Trophoblast cell (in vitro differentiated cells and primary cell): ENCODE measurements around the gene ARHGAP30.

ENCODE experiments used
- DNase-seq, 2 donors: peaks; one replicate each; pipeline ENCODE4 v3.0.0-alpha.2; 2016
- H2AFZ ChIP-seq: 2 replicates; pipeline ENCODE4 v1.6.1; 2013; ENCODE audit warnings: low read length, moderate library complexity, mild to moderate bottlenecking; ENCODE audit not compliant: insufficient read depth, poor library complexity
- H2AK5ac ChIP-seq: 2 replicates; pipeline ENCODE4 v1.6.1; 2013; ENCODE audit warnings: mild to moderate bottlenecking, low read length
- H2BK120ac ChIP-seq: 2 replicates; pipeline ENCODE4 v1.6.1; 2013; ENCODE audit warnings: low read length, mild to moderate bottlenecking, moderate library complexity; ENCODE audit not compliant: insufficient read depth, poor library complexity
- H2BK12ac ChIP-seq: 2 replicates; pipeline ENCODE4 v1.6.1; 2013; ENCODE audit warnings: mild to moderate bottlenecking, low read length, moderate library complexity
- H2BK5ac ChIP-seq: 2 replicates; pipeline ENCODE4 v1.6.1; 2013; ENCODE audit warnings: low read length, low read depth, moderate library complexity, mild to moderate bottlenecking; ENCODE audit not compliant: poor library complexity
- H3K14ac ChIP-seq: 2 replicates; pipeline ENCODE4 v1.6.1; 2013; ENCODE audit warnings: mild to moderate bottlenecking, low read length
- H3K18ac ChIP-seq: 2 replicates; pipeline ENCODE4 v1.6.1; 2013; ENCODE audit warnings: mild to moderate bottlenecking, low read length
- H3K23ac ChIP-seq: 2 replicates; pipeline ENCODE4 v1.6.1; 2013; ENCODE audit warnings: low read length
- H3K27ac ChIP-seq: 2 replicates; pipeline ENCODE4 v1.5.1; 2013; ENCODE audit warnings: low read depth, mild to moderate bottlenecking, inconsistent platforms, low read length, moderate library complexity
- H3K27me3 ChIP-seq: 2 replicates; pipeline ENCODE4 v1.6.1; 2013; ENCODE audit warnings: inconsistent platforms, mild to moderate bottlenecking, low read length, moderate library complexity; ENCODE audit not compliant: insufficient read depth
- H3K36me3 ChIP-seq, 2 experiments: 1 replicate in 1 of 2; 2 replicates in 1 of 2; pipeline ENCODE4 v1.6.1; 2013; ENCODE audit warnings: low read length in 2 of 2, mild to moderate bottlenecking in 2 of 2, moderate library complexity in 1 of 2; ENCODE audit not compliant: insufficient read depth in 2 of 2, control insufficient read depth in 1 of 2
- H3K4ac ChIP-seq: 2 replicates; pipeline ENCODE4 v1.6.1; 2013; ENCODE audit warnings: low read depth, mild to moderate bottlenecking, low read length, moderate library complexity
- H3K4me1 ChIP-seq, 2 experiments: 1 replicate in 1 of 2; 2 replicates in 1 of 2; pipeline ENCODE4 v1.6.1; 2013; ENCODE audit warnings: low read length in 2 of 2, mild to moderate bottlenecking in 2 of 2, moderate library complexity in 1 of 2; ENCODE audit not compliant: insufficient read depth in 2 of 2, control insufficient read depth in 1 of 2
- H3K4me2 ChIP-seq: 2 replicates; pipeline ENCODE4 v1.6.1; 2013; ENCODE audit warnings: inconsistent platforms, mild to moderate bottlenecking, low read length, moderate library complexity
- H3K4me3 ChIP-seq: 2 replicates; pipeline ENCODE4 v1.5.1; 2013; ENCODE audit warnings: mild to moderate bottlenecking, low read depth, low read length, inconsistent platforms
- H3K79me1 ChIP-seq: one replicate; pipeline ENCODE4 v1.6.1; 2013; ENCODE audit warnings: low read length
- H3K79me2 ChIP-seq: 2 replicates; pipeline ENCODE4 v1.6.1; 2013; ENCODE audit warnings: low read length, mild to moderate bottlenecking; ENCODE audit not compliant: control insufficient read depth, insufficient read depth, poor library complexity
- H3K9ac ChIP-seq: 2 replicates; pipeline ENCODE4 v1.6.1; 2013; ENCODE audit warnings: mild to moderate bottlenecking, low read length
- H3K9me3 ChIP-seq: 2 replicates; pipeline ENCODE4 v1.6.1; 2013; ENCODE audit warnings: low read depth, mild to moderate bottlenecking, control low read depth, inconsistent platforms, low read length; ENCODE audit not compliant: insufficient read depth
- H4K12ac ChIP-seq: 2 replicates; pipeline ENCODE4 v1.6.1; 2013; ENCODE audit warnings: low read depth, mild to moderate bottlenecking, low read length, moderate library complexity
- H4K8ac ChIP-seq: 2 replicates; pipeline ENCODE4 v1.6.1; 2013; ENCODE audit warnings: low read depth, mild to moderate bottlenecking, low read length, moderate library complexity
- H4K91ac ChIP-seq: one replicate; pipeline ENCODE4 v1.6.1; 2013; ENCODE audit warnings: low read depth, mild to moderate bottlenecking, low read length, moderate library complexity
- WGBS: extraction: QIAGEN DNeasy Blood & Tissue Kit; methylation state at CpG from one replicate; pipeline ENCODE4 v1.1.7; 2013; ENCODE audit warnings: missing lambda C conversion rate; ENCODE audit not compliant: insufficient read length, insufficient coverage; ENCODE audit errors: extremely low coverage; 5-methylcytosine and 5-hydroxymethylcytosine counted together

ARHGAP30 gene

GRCh38 chr1:161072751-161073449 is 3.2 kb upstream of the ARHGAP30 start:
- Histone ChIP-seq H4K12ac (peak overlapping the region; percentile 1), H4K8ac (peak overlapping the region; percentile 25), H2BK120ac (peak overlapping the region; percentile 39), H3K4me2 (no peak overlapping the region), H2BK12ac (peak overlapping the region; percentile 50), H3K4me1 (peaks cover 12 to 24% of the 10 kb centered on the region in 2 experiments), H3K4ac (no peak overlapping the region), H3K9me3 (peaks cover 2% of the 10 kb centered on the region), H3K14ac (peak overlapping the region; percentile 27), H3K79me1 (peaks cover 12% of the 10 kb centered on the region), H4K91ac (peak overlapping the region; percentile 52), H2AFZ (no peak overlapping the region), H2AK5ac (peak overlapping the region; percentile 45), H3K23ac (no peak overlapping the region), H3K36me3 (peaks cover 23 to 25% of the 10 kb centered on the region in 2 experiments), H3K27me3 (no peaks in the 10 kb centered on the region), H3K79me2 (no peaks in the 10 kb centered on the region), H3K27ac (no peak overlapping the region), H3K18ac (peak overlapping the region; percentile 22), H3K9ac (no peak overlapping the region), H3K4me3 (no peak overlapping the region), H2BK5ac (no peak overlapping the region)
- no peak for DNase-seq
- no CpG with 5 or more reads among the region's 19 CpGs for WGBS

GRCh38 chr1:161071886-161072371 is 2.2 kb upstream of the ARHGAP30 start:
- H2BK5ac ChIP-seq = peak overlapping the region; percentile 0
- H2AK5ac ChIP-seq = peak overlapping the region; percentile 75
- H2BK120ac ChIP-seq = peak overlapping the region; percentile 1
- no peak overlapping the region for H3K27ac ChIP-seq
- peak overlapping the region; percentile 6 for H3K14ac ChIP-seq
- no peak overlapping the region for H3K23ac ChIP-seq
- H3K4me1 ChIP-seq = peaks cover 12 to 24% of the 10 kb centered on the region in 2 experiments
- H3K18ac ChIP-seq = no peak overlapping the region
- no peak overlapping the region for H4K12ac ChIP-seq
- H3K79me1 ChIP-seq = peaks cover 12% of the 10 kb centered on the region
- peak overlapping the region; percentile 52 for H4K91ac ChIP-seq
- no peak overlapping the region for H3K4me2 ChIP-seq
- H3K36me3 ChIP-seq = peaks cover 18 to 20% of the 10 kb centered on the region in 2 experiments
- peak overlapping the region; percentile 27 for H2AFZ ChIP-seq
- H3K79me2 ChIP-seq = no peaks in the 10 kb centered on the region
- peak overlapping the region; percentile 48 for H4K8ac ChIP-seq
- no CpG with 5 or more reads among the region's 9 CpGs for WGBS
- H2BK12ac ChIP-seq = peak overlapping the region; percentile 80
- no peaks in the 10 kb centered on the region for H3K9me3 ChIP-seq
- H3K4me3 ChIP-seq = no peak overlapping the region
- DNase-seq = peak; percentile 93 to 94
- no peaks in the 10 kb centered on the region for H3K27me3 ChIP-seq
- H3K9ac ChIP-seq = no peak overlapping the region
- H3K4ac ChIP-seq = peak overlapping the region; percentile 16

- H2BK120ac ChIP-seq = no peak overlapping the region
- H3K79me2 ChIP-seq = no peaks in the 10 kb centered on the region
- H3K9me3 ChIP-seq = no peaks in the 10 kb centered on the region
- no peak overlapping the region for H3K4me2 ChIP-seq
- H4K8ac ChIP-seq = no peak overlapping the region
- peaks cover 12 to 24% of the 10 kb centered on the region in 2 experiments for H3K4me1 ChIP-seq
- H3K27ac ChIP-seq = peak overlapping the region; percentile 9
- no peak overlapping the region for H3K9ac ChIP-seq
- peak overlapping the region; percentile 43 for H2BK5ac ChIP-seq
- H3K14ac ChIP-seq = no peak overlapping the region
- H3K4ac ChIP-seq = no peak overlapping the region
- no peak overlapping the region for H3K4me3 ChIP-seq
- no CpG with 5 or more reads among the region's 4 CpGs for WGBS
- H4K91ac ChIP-seq = peak overlapping the region; percentile 68
- DNase-seq = no peak
- no peaks in the 10 kb centered on the region for H3K27me3 ChIP-seq
- no peak overlapping the region for H3K18ac ChIP-seq
- no peak overlapping the region for H2AK5ac ChIP-seq
- no peak overlapping the region for H2AFZ ChIP-seq
- H3K36me3 ChIP-seq = peaks cover 16 to 20% of the 10 kb centered on the region in 2 experiments
- no peak overlapping the region for H3K23ac ChIP-seq
- H3K79me1 ChIP-seq = peaks cover 12% of the 10 kb centered on the region
- H4K12ac ChIP-seq = no peak overlapping the region
- no peak overlapping the region for H2BK12ac ChIP-seq
Measured at GRCh38 chr1:161070761-161071160, 1.1 kb upstream of the ARHGAP30 start.

GRCh38 chr1:161069241-161069640 is 450 bp downstream of the ARHGAP30 start:
- peaks cover 11 to 15% of the 10 kb centered on the region in 2 experiments for H3K36me3 ChIP-seq
- H3K79me1 ChIP-seq = peaks cover 6% of the 10 kb centered on the region
- no peak overlapping the region for H4K12ac ChIP-seq
- no peaks in the 10 kb centered on the region for H3K27me3 ChIP-seq
- H3K4me2 ChIP-seq = no peak overlapping the region
- no peak overlapping the region for H4K91ac ChIP-seq
- no peak overlapping the region for H2AFZ ChIP-seq
- H3K4me1 ChIP-seq = peaks cover 6 to 17% of the 10 kb centered on the region in 2 experiments
- H2AK5ac ChIP-seq = no peak overlapping the region
- no peak overlapping the region for H3K23ac ChIP-seq
- H4K8ac ChIP-seq = no peak overlapping the region
- no peak overlapping the region for H2BK5ac ChIP-seq
- no peaks in the 10 kb centered on the region for H3K79me2 ChIP-seq
- H3K14ac ChIP-seq = no peak overlapping the region
- no peak overlapping the region for H2BK120ac ChIP-seq
- H3K4me3 ChIP-seq = no peak overlapping the region
- H3K18ac ChIP-seq = no peak overlapping the region
- H2BK12ac ChIP-seq = no peak overlapping the region
- H3K9ac ChIP-seq = no peak overlapping the region
- no peak for DNase-seq
- no CpG with 5 or more reads among the region's 9 CpGs for WGBS
- H3K27ac ChIP-seq = no peak overlapping the region
- H3K4ac ChIP-seq = no peak overlapping the region
- H3K9me3 ChIP-seq = no peaks in the 10 kb centered on the region
